Activated T-cell treated with anti-CD3 and anti-CD28 coated beads, Interleukin-2, amount 50 U/mL, for 4 hours (primary cell): ENCODE data around the gene SLC7A7. TPM values are rescaled to one million over a fixed set of nuclear protein-coding genes. Genes with fewer than 3 reads are reported as not detected.
"Not testable (repeated sequence)": the region's sequence is repeated elsewhere in the genome, so short reads cannot be mapped to it uniquely, and the experiment has no call there.

Source experiments
- ATAC-seq, 2 donors: fragments of 200-7000 bp; cut with Tn5 transposase; one replicate each; pipeline ENCODE4 v1.10.0; 2021
- DNase-seq: peaks from one replicate; pipeline ENCODE4 v3.0.0-alpha.2; 2020
- H3K27me3 Mint-ChIP-seq: one replicate; pipeline ENCODE4 v1.8.0; 2021; ENCODE audit warnings: low read depth, mixed read lengths
- H3K36me3 Mint-ChIP-seq: one replicate; pipeline ENCODE4 v1.8.0; 2022; ENCODE audit warnings: mixed read lengths; ENCODE audit not compliant: insufficient read depth
- H3K4me1 Mint-ChIP-seq: one replicate; pipeline ENCODE4 v1.8.0; 2021; ENCODE audit warnings: low read depth, mixed read lengths
- H3K4me3 Mint-ChIP-seq: one replicate; pipeline ENCODE4 v1.8.0; 2021; ENCODE audit warnings: mild to moderate bottlenecking, moderate library complexity, mixed read lengths
- H3K9me3 Mint-ChIP-seq: one replicate; pipeline ENCODE4 v1.8.0; 2021; ENCODE audit warnings: mixed read lengths
- total RNA-seq, 3 donors: library from RNA; stranded (reverse); gene quantifications; one replicate each; pipeline ENCODE4 v1.2.1, GENCODE V29; 2021

Gene SLC7A7
- total RNA-seq, 3 donors from 2014 or later: 0.16 to 0.51 (median 0.19) TPM

DNA sequence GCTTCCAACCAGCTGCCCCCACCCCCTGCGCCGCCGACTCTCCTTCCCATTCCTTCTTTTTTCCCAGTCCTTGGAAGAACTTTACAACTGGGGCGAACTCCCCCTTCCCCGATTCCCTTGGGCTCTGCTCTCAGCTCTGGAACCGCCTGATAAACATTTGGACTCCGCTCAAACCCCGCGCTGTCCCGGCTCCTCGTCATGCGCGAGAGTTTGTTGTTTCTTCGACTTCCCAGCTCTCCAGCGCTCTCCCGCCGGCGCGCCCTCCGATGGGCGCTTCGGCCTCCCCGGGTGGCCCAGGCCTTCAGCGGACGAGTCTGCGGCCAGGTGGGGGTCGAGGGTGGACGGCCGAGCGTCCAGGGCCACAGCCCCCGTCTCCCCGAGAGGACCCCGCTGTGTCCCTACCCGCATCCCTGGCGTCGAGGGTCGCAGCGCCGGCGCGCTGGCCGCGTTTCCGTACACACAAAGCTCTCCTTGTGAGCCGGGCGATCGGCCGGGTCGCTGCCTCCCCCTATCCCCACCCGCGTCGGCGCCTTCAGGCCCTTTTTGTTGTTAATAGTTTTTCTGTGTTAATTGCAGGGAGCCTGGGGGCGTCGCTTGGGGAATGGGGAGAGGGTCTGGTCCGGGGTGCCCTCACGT lies 22.0 kb upstream of the SLC7A7 start:
- peaks cover 9% of the 10 kb centered on the region for H3K4me1 Mint-ChIP-seq
- peak overlapping the region; percentile 81 for H3K4me3 Mint-ChIP-seq
- no peaks in the 10 kb centered on the region for H3K9me3 Mint-ChIP-seq
- ATAC-seq (peak; percentile 51 to 64), DNase-seq (no peak)
- peaks cover 14% of the 10 kb centered on the region for H3K27me3 Mint-ChIP-seq
- H3K36me3 Mint-ChIP-seq: peaks cover 5% of the 10 kb centered on the region

DNA sequence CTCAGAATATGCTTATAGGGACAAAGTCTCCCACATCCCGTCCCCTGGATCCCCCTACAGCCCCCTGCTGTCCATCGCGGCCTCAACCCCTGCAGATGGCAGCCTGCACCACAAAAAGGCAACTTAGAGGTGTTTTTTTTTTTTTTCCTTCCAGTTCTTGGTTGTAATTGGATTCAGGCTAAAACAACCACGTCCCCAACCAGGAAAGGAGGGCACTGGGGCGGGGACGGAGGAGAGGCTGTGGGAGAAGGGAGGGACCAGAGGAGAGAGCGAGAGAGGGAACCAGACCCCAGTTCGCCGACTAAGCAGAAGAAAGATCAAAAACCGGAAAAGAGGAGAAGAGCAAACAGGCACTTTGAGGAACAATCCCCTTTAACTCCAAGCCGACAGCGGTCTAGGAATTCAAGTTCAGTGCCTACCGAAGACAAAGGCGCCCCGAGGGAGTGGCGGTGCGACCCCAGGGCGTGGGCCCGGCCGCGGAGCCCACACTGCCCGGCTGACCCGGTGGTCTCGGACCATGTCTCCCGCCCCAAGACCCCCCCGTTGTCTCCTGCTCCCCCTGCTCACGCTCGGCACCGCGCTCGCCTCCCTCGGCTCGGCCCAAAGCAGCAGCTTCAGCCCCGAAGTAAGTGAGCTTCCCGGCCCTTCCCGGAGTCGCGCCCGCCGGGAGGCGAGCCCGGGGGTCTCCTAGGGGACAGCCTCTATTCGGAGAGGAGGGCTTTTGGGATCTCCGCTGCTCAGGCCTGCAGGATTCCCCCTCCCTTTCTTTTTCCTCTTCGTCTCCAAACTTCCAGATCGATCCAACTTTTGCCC lies 21.3 kb upstream of the SLC7A7 start, which contains the start of gene MMP14:
TSS of gene MMP14 (plus strand) at position 285 of the 813 bp plus-strand sequence. CDS start at position 518, 233 bp downstream.
- H3K27me3 Mint-ChIP-seq: peaks cover 14% of the 10 kb centered on the region
- ATAC-seq: peak in 1 of 2 donors; percentile 24
- H3K4me3 Mint-ChIP-seq: peak within 1 kb of the TSS; percentile 81
- H3K9me3 Mint-ChIP-seq: no peaks in the 10 kb centered on the region
- peaks cover 14% of the 10 kb centered on the region for H3K4me1 Mint-ChIP-seq
- DNase-seq: no peak
- H3K36me3 Mint-ChIP-seq: peaks cover 8% of the 10 kb centered on the region

GRCh38 chr14:22835505-22835904 lies 20.3 kb upstream of the SLC7A7 start:
- Mint-ChIP-seq H3K36me3 (peaks cover 15% of the 10 kb centered on the region), H3K4me1 (peaks cover 21% of the 10 kb centered on the region), H3K9me3 (no peaks in the 10 kb centered on the region), H3K27me3 (peaks cover 14% of the 10 kb centered on the region), H3K4me3 (no peak overlapping the region)
- DNase-seq (no peak), ATAC-seq (no peak)

GRCh38 chr14:22830443-22831010 lies 15.3 kb upstream of the SLC7A7 start:
- ATAC-seq: peak in 1 of 2 donors; percentile 23
- peaks cover 24% of the 10 kb centered on the region for H3K4me1 Mint-ChIP-seq
- no peak for DNase-seq
- no peaks in the 10 kb centered on the region for H3K27me3 Mint-ChIP-seq
- peak overlapping the region; percentile 93 for H3K4me3 Mint-ChIP-seq
- H3K9me3 Mint-ChIP-seq: no peaks in the 10 kb centered on the region
- peaks cover 16% of the 10 kb centered on the region for H3K36me3 Mint-ChIP-seq

DNA sequence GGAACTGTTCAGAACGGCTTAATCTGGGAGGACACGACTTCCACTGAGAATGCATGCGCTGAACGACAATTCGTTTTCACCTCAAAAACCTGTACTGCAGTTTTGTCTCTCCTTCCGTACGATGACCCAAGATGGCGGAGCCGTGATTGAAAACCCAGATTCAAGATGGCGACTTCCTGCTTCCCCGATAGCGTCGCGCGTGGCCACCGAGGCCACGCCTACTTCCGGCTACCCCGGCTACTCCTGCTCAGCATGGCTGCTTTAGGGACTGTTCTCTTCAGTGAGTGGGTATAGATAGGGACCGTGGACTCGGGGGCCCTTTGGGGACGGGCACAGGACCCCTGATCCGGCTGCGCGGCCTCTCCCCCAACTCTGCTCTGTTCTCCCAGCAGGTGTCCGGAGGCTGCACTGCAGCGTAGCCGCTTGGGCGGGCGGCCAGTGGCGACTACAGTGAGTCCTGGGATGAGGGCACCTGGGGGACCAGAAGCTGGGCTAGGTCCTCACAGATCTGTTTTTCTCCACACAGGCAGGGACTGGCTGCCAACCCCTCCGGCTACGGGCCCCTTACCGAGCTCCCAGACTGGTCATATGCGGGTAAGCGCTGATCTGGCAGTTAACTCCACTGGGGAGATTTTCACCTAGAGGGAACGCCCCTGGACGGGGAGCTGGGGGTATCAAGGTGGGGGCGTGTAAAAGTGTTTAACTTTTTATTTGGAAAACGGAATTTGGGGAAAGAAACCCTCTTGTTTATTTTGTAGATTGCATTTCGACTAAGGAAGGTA lies 14.6 kb upstream of the SLC7A7 start, which contains the start of gene MRPL52:
TSS of gene MRPL52 (plus strand) at position 227 of the 782 bp plus-strand sequence. CDS start at position 253, 26 bp downstream.
- H3K27me3 Mint-ChIP-seq: no peaks in the 10 kb centered on the region

DNA sequence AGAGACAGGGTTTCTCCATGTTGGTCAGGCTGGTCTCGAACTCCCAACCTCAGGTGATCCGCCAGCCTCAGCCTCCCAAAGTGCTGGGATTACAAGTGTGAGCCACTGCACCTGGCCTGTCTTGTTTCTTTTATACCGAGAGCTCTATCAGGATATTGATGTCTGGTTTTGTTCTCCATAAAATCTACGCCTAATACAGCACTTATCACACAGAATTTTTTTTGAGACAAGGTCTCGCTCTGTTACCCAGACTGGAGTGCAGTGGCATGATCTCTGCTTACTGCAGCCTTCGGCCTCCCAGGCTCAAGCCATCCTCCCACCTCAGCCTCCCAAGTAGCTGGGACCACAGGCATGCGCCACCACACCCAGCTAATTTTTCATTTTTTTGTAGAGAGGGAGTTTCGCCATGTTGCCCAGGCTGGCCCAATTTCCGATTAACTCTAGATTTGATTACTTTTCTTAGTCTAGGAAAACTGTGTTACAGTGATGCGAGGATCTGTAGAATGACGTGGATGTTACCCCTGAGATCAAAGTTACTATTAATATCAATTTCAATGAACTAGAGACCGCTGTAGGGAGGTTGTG lies 13.9 kb upstream of the SLC7A7 start:
- ATAC-seq: peak; percentile 4
- Mint-ChIP-seq H3K36me3 (peaks cover 11% of the 10 kb centered on the region), H3K4me1 (peaks cover 30% of the 10 kb centered on the region), H3K4me3 (peak overlapping the region; percentile 93)
- H3K9me3 Mint-ChIP-seq, H3K27me3 Mint-ChIP-seq, DNase-seq: not testable (repeated sequence)

More for the DNA sequence above, 14.6 kb upstream of the SLC7A7 start, which contains the start of gene MRPL52:
- ATAC-seq (peak; percentile 97), DNase-seq (peak; percentile 86)
- Mint-ChIP-seq H3K4me1 (peaks cover 24% of the 10 kb centered on the region), H3K36me3 (peaks cover 11% of the 10 kb centered on the region), H3K4me3 (peak within 1 kb of the TSS; percentile 93), H3K9me3 (no peaks in the 10 kb centered on the region)

GRCh38 chr14:22824711-22825359 lies 9.6 kb upstream of the SLC7A7 start:
- no peak for DNase-seq
- peaks cover 20% of the 10 kb centered on the region for H3K4me1 Mint-ChIP-seq
- no peaks in the 10 kb centered on the region for H3K36me3 Mint-ChIP-seq
- H3K9me3 Mint-ChIP-seq: no peaks in the 10 kb centered on the region
- no peak for ATAC-seq
- H3K4me3 Mint-ChIP-seq: no peak overlapping the region
- H3K27me3 Mint-ChIP-seq: peaks cover 11% of the 10 kb centered on the region

DNA sequence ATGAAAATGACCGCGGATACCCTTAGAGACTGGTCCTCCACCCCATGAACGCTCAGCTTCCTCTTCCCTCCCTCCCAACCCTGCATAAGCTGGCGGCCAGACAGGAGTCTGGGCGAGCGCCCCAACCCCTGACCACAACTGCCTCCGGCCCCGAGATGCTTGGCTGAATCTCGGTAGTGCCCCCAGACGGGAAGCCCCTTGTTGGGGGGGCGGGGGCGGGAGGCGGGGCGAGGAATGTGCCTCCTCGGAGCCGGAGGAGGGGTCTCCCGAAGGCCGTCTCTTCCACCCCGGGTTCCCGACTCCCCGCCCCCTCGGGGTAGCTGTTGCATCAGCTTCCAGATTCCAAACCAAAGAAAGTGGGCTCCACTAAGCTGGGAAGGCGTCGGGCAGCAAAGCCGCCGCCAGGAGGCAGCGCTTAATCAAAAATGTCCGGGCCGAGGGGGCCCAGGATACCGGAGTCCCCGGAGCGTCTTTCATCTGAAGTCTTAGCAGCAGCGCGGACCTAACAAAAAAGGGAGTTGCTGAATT lies 7.4 kb upstream of the SLC7A7 start:
- Mint-ChIP-seq H3K4me3 (peak overlapping the region; percentile 58), H3K36me3 (no peaks in the 10 kb centered on the region), H3K4me1 (peaks cover 14% of the 10 kb centered on the region), H3K27me3 (peaks cover 11% of the 10 kb centered on the region), H3K9me3 (no peaks in the 10 kb centered on the region)
- peak; percentile 85 to 91 for ATAC-seq
- peak; percentile 65 for DNase-seq

- peaks cover 11% of the 10 kb centered on the region for H3K27me3 Mint-ChIP-seq
- no peak for ATAC-seq
- no peak for DNase-seq
- H3K36me3 Mint-ChIP-seq: no peaks in the 10 kb centered on the region
- peaks cover 14% of the 10 kb centered on the region for H3K4me1 Mint-ChIP-seq
- no peak overlapping the region for H3K4me3 Mint-ChIP-seq
- no peaks in the 10 kb centered on the region for H3K9me3 Mint-ChIP-seq
These were observed 6.9 kb upstream of the SLC7A7 start for GRCh38 chr14:22822016-22822570.

DNA sequence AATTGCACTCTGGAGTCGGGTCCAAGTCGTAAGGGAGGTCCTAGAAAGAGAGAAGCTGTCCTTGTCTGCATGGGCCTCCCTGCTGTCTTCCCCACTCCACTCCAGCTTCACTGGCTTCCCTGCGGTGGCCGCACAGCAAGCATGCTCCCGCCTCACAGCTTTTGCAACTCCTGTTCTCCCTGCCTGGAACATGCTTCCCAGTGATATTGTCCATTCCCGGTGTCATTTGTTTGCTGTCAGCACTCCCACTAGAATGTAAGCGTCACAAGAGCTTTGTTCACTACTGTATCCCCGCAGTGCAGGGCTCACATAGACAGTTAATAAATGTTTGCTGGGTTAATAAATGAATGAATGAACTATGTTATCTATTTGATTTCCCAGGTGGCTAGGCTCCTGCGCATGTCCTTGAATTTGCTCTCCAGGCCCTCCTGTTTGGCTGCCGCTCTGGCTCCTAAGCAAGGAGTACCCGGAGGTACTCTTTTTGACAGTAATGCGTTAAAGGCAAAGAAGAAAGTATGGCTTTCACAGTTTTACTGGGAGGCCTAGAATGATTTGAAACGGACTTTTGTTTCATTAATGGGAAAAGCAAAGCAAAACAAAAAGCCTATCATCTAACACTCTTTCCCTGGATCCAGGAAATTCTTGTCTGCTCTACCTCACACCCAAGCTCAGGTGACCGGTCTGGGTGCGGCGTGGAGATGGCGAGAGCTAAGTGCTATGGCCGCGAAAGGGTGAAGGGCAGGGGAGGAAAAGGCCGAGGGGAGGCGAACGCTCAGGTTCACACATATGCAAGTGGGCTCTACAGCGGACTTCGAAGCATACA lies 6.2 kb upstream of the SLC7A7 start:
- H3K27me3 Mint-ChIP-seq: peaks cover 11% of the 10 kb centered on the region
- no peak for DNase-seq
- H3K36me3 Mint-ChIP-seq: no peaks in the 10 kb centered on the region
- no peak overlapping the region for H3K4me3 Mint-ChIP-seq
- ATAC-seq: no peak
- peaks cover 14% of the 10 kb centered on the region for H3K4me1 Mint-ChIP-seq
- no peaks in the 10 kb centered on the region for H3K9me3 Mint-ChIP-seq

- no peak for DNase-seq
- Mint-ChIP-seq H3K4me3 (no peak overlapping the region), H3K36me3 (no peaks in the 10 kb centered on the region), H3K4me1 (peaks cover 18% of the 10 kb centered on the region), H3K9me3 (no peaks in the 10 kb centered on the region), H3K27me3 (peaks cover 11% of the 10 kb centered on the region)
- no peak for ATAC-seq
These were observed 5.5 kb upstream of the SLC7A7 start for GRCh38 chr14:22820731-22821130.
